HG02884 (cell line): Measurements from ENCODE around the gene R3HDM2.
A peak's percentile ranks its signal among the peaks of the same experiment; 100 is the strongest.
"Not testable (repeated sequence)": the region's sequence is repeated elsewhere in the genome, so short reads cannot be mapped to it uniquely, and the experiment has no call there.

Source experiments
- ATAC-seq: cut with Tn5 transposase; IDR thresholded peaks from one replicate; pipeline ENCODE4 v1.9.1; 2021; ENCODE audit warnings: mild to moderate bottlenecking, moderate library complexity; ENCODE audit not compliant: unreplicated experiment

The R3HDM2 gene

GRCh38 chr12:57336299-57336698, 94.5 kb downstream of the R3HDM2 start:
- ATAC-seq, result not testable (repeated sequence)

GRCh38 chr12:57334219-57334618, 96.6 kb downstream of the R3HDM2 start:
- ATAC-seq, result no peak

- ATAC-seq, result no peak
Measured at GRCh38 chr12:57332646-57333312, 98.1 kb downstream of the R3HDM2 start.

GRCh38 chr12:57330992-57331391, 99.9 kb downstream of the R3HDM2 start:
- ATAC-seq, result no peak

DNA sequence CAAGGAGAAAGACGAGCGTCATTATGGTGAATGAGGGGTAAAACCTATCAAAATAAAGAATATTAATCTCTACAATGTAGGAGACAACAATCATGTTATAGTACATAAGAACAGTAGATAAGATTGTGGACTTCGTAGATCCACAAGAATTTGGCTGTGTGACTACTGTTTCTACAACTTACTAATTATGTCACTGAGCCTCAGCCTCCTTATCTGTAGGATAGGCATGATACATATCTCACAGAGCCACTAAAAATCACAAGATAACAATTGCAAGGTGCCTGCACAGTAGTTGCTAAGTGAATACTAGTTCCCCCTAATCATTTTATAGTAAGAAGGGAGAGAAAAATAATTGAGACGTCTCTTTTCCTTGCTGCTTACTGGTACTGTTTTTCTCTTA, 101.6 kb downstream of the R3HDM2 start:
- ATAC-seq, result no peak

DNA sequence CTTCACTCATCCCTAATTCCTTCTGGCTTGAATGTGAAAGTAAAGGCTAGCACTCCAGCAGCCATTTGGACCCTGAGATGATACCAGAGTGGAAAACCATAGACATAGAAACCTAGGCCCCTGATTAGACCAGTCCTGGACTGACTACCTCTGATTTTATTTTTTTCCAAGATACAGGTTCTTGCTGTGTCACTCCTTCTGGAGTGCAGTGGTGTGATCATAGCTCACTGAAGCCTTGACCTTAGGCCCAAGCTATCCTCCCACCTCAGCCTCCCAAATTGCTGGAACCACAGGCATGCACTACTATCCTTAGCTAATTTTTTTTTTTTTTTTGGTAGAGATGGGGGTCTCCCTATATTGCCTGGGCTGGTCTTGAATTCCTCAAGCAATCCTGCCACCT, 105.4 kb downstream of the R3HDM2 start:
- ATAC-seq, result no peak

GRCh38 chr12:57323416-57323815, 107.4 kb downstream of the R3HDM2 start:
- ATAC-seq, result no peak

- no peak for ATAC-seq
Measured at GRCh38 chr12:57320639-57321038, 110.2 kb downstream of the R3HDM2 start.

DNA sequence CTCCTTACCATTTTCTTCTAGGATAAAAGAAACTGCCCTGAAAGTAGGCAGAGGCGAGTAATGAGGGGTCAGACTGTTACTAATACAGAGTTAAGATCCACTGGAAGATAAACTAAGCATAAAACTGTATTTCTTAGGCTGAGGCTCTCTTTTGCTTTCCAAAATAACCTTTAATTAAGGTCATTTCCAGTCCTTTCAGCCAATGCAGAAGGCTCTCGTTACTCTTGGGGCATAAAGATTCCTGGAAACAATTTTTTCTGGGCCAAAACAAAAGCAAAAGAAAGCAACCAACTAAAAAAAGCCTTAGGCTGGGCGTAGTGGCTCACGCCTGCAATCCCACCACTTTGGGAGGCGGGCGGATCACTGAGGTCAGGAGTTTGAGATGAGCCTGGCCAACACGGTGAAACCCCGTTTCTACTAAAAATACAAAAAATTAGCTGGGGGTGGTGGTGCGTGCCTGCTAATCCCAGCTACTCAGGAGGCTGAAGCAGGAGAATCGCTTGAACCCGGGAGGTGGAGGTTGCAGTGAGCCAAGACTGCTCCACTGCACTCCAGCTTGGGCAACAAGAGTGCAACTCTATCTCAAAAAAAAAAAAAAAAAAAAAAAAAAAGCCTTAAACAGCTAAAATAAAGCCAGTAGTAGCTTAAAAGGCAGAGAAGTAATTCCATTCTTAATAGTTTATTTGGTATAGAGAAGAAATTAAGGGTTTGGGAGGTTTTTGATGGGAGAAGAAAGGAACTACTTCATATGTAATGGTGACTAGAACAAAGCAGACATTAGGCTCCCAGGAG, 111.0 kb downstream of the R3HDM2 start:
- no peak for ATAC-seq

DNA sequence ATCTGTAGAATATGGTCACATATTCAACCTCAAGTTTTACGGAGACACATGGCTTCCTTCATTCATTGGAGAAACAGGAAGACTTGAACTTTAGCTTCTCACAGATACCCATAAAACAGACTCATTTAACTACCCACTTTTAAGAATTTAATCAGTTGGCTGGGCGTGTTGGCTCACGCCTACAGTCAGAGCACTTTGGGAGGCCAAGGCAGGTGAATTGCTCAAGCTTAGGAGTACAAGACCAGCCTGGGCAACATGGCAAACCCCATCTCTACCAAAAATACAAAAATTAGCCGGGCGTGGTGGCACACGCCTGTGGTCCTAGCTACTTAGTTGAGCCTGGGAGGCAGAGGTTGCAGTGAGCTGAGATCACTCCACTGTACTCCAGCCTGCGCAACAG, 115.2 kb downstream of the R3HDM2 start:
- no peak for ATAC-seq

DNA sequence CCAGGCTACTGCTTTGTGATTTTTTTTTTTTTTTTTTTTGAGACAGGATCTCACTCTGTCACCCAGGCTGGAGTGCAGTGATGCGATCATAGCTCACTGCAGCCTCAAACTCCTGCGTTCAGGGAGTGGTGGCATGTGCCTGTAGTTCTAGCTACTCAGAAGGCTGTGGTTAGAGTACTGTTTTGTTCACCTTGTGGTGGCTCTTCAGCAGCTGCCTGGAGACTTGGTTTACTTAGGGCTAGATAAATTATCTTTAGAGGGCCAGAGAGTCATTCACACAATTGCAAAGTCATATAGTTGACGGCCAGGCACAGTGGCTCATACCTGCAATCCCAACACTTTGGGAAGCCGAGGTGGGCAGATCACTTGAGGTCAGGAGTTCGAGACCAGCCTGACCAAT, 118.6 kb downstream of the R3HDM2 start:
- not testable (repeated sequence) for ATAC-seq

DNA sequence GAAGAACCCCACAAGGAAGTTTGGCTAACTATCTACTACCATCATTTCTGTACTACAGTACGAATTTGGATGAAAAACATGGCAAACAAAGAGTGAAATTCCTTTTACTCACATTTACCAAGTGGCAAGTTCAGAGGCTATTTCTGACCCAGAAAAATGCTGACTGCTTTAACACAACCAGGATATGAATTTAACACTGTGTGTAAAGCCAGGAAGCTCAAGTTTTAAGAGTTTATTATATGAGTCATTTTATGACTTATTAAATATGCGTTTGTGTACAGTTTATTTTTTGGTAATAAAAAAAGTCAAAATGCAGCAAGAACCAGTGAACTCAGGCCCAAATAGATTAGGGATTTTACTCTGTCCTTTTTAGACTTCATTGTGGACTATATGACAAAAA, 121.4 kb downstream of the R3HDM2 start:
- no peak for ATAC-seq

GRCh38 chr12:57300961-57301584, 129.8 kb downstream of the R3HDM2 start:
- ATAC-seq, result no peak

- ATAC-seq, result no peak
Measured at GRCh38 chr12:57299514-57300016, 131.3 kb downstream of the R3HDM2 start.

DNA sequence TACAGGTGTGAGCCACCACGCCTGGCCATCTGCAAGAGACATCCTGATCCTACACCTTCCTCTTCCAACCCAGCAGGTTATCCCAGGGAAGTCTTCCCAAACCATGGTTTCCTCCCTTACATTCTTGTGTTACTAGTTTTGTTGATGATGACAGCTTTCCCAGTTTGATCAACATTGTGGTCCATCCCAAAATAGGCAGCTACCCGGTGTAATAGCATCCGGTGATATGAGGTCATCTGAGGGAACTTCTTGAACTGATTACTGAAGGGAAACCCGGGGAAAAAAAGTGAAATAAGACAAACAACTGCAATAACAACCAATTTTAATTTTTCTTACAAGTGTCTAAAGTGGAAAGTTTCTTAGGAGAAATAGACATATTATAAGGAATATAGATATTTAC, 134.6 kb downstream of the R3HDM2 start:
- no peak for ATAC-seq

DNA sequence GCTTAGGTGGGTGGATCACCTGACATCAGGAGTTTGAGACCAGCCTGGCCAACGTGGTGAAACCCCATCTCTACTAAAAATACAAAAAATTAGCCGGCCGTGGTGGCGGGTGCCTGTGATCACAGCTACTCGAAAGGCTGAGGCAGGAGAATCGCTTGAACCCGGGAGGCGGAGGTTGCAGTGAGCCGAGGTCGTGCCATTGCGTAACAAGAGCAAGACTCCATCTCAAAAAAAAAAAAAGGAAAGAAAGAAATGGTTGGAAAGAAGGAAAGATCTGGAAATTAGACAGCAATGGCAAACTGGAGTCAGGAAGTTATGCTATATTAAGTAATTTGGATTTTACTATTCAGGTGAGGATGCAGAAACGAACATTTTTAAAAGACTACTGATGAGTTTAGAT, 148.8 kb downstream of the R3HDM2 start:
- not testable (repeated sequence) for ATAC-seq

GRCh38 chr12:57280211-57281062, 150.4 kb downstream of the R3HDM2 start:
- peak; percentile 94 for ATAC-seq

- no peak for ATAC-seq
Measured at GRCh38 chr12:57278465-57279381, 152.1 kb downstream of the R3HDM2 start.

- ATAC-seq, result no peak
Measured at GRCh38 chr12:57276935-57277563, 153.8 kb downstream of the R3HDM2 start.
